Loucy (cell line): Measurements from ENCODE around the gene IFNW1.

Source experiments
- H2AFZ ChIP-seq: fragments of 200-600 bp; sonication (generic); 2 replicates; pipeline ENCODE4 v1.6.0; 2016; ENCODE audit warnings: antibody characterized with exemption, mild to moderate bottlenecking, low read length, moderate library complexity
- H3F3A ChIP-seq: fragments of 200-600 bp; 2 replicates; pipeline ENCODE4 v1.6.0; 2016; ENCODE audit warnings: antibody characterized with exemption, low read depth, mild to moderate bottlenecking
- H3K27me3 ChIP-seq: fragments of 200-600 bp; sonication (generic); 2 replicates; pipeline ENCODE4 v1.6.1; 2014; ENCODE audit warnings: low read length, mild to moderate bottlenecking; ENCODE audit not compliant: insufficient read depth, poor library complexity, severe bottlenecking
- H3K36me3 ChIP-seq: fragments of 200-600 bp; sonication (generic); 2 replicates; pipeline ENCODE4 v1.6.1; 2016; ENCODE audit warnings: low read length; ENCODE audit not compliant: insufficient read depth
- H3K4me1 ChIP-seq: fragments of 200-600 bp; sonication (generic); 2 replicates; pipeline ENCODE4 v1.5.1; 2014; ENCODE audit warnings: low read length, mild to moderate bottlenecking; ENCODE audit not compliant: insufficient read depth, poor library complexity, severe bottlenecking
- H3K4me2 ChIP-seq: fragments of 200-600 bp; sonication (generic); 2 replicates; pipeline ENCODE4 v1.6.0; 2014; ENCODE audit warnings: antibody characterized with exemption, low read length, low read depth, mild to moderate bottlenecking; ENCODE audit not compliant: poor library complexity, severe bottlenecking
- H3K4me3 ChIP-seq: fragments of 200-600 bp; sonication (generic); 2 replicates; pipeline ENCODE4 v1.5.1; 2014; ENCODE audit warnings: low read length, mild to moderate bottlenecking, mixed read lengths; ENCODE audit not compliant: poor library complexity, severe bottlenecking
- H3K79me2 ChIP-seq: fragments of 200-600 bp; sonication (generic); 2 replicates; pipeline ENCODE4 v1.6.1; 2014; ENCODE audit warnings: low read length; ENCODE audit not compliant: insufficient read depth
- H3K9ac ChIP-seq: fragments of 200-600 bp; sonication (generic); 2 replicates; pipeline ENCODE4 v1.6.0; 2014; ENCODE audit warnings: mild to moderate bottlenecking, low read depth, low read length, moderate library complexity; ENCODE audit not compliant: poor library complexity, severe bottlenecking
- H3K9me2 ChIP-seq: fragments of 200-600 bp; sonication (generic); replicated peaks from 2 replicates; pipeline ENCODE4 v1.6.1; 2016; ENCODE audit warnings: low read depth, low read length, mixed read lengths
- H3K9me3 ChIP-seq: fragments of 200-600 bp; sonication (generic); 2 replicates; pipeline ENCODE4 v1.6.1; 2014; ENCODE audit warnings: mild to moderate bottlenecking, antibody characterized with exemption, low read length, low read depth; ENCODE audit not compliant: insufficient read depth
- H4K20me1 ChIP-seq: fragments of 200-600 bp; sonication (generic); 2 replicates; pipeline ENCODE4 v1.6.0; 2014; ENCODE audit warnings: antibody characterized with exemption, low read length, mild to moderate bottlenecking; ENCODE audit not compliant: insufficient read depth, poor library complexity, severe bottlenecking
- EZH2phosphoT487 ChIP-seq: fragments of 200-600 bp; IDR thresholded peaks from 2 replicates; pipeline ENCODE4 v1.6.1; 2018; ENCODE audit warnings: antibody characterized with exemption, mild to moderate bottlenecking, moderate library complexity, borderline replicate concordance
- TF ChIP-seq, protein P1 (sequence below): fragments of 200-600 bp; sonication (generic); conservative IDR thresholded peaks from 2 replicates; pipeline ENCODE4 v1.5.1; 2014; ENCODE audit warnings: mild to moderate bottlenecking, antibody characterized with exemption, low read length

The IFNW1 gene

DNA sequence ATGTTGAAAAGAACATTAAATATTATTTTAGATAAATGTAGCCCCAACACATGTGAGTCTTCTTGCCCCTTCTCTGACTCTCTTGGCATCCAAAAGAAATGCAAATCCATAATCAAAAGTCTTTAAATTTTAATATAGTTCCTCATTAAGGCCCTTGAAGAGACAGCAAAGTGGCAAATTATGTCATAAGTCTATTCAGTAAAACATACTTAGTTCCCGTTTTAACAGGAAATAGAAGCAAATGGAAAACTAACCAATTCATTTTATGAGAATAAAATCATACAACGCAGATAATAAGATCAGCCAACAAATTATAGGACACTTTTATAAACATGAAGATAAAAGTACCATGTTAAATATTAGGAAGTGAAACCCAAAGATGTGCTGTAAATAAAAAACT, 43.8 kb downstream of the IFNW1 start:
- H3K27me3 ChIP-seq, result no peaks in the 10 kb centered on the region
- peaks cover 60% of the 10 kb centered on the region for H3K4me1 ChIP-seq
- H3K79me2 ChIP-seq, result no peaks in the 10 kb centered on the region
- no peaks in the 10 kb centered on the region for H3K36me3 ChIP-seq
- no peaks in the 10 kb centered on the region for H3K9me2 ChIP-seq
- no peaks in the 10 kb centered on the region for H3K9me3 ChIP-seq
- no peaks in the 10 kb centered on the region for H4K20me1 ChIP-seq
- H3K4me2 ChIP-seq, result no peak overlapping the region
- no peak overlapping the region for H3K9ac ChIP-seq
- TF ChIP-seq EZH2phosphoT487, result no peak
- TF ChIP-seq, protein P1, sequence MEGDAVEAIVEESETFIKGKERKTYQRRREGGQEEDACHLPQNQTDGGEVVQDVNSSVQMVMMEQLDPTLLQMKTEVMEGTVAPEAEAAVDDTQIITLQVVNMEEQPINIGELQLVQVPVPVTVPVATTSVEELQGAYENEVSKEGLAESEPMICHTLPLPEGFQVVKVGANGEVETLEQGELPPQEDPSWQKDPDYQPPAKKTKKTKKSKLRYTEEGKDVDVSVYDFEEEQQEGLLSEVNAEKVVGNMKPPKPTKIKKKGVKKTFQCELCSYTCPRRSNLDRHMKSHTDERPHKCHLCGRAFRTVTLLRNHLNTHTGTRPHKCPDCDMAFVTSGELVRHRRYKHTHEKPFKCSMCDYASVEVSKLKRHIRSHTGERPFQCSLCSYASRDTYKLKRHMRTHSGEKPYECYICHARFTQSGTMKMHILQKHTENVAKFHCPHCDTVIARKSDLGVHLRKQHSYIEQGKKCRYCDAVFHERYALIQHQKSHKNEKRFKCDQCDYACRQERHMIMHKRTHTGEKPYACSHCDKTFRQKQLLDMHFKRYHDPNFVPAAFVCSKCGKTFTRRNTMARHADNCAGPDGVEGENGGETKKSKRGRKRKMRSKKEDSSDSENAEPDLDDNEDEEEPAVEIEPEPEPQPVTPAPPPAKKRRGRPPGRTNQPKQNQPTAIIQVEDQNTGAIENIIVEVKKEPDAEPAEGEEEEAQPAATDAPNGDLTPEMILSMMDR, result no peak
- no peaks in the 10 kb centered on the region for H3F3A ChIP-seq
- H3K4me3 ChIP-seq, result no peak overlapping the region
- no peak overlapping the region for H2AFZ ChIP-seq

DNA sequence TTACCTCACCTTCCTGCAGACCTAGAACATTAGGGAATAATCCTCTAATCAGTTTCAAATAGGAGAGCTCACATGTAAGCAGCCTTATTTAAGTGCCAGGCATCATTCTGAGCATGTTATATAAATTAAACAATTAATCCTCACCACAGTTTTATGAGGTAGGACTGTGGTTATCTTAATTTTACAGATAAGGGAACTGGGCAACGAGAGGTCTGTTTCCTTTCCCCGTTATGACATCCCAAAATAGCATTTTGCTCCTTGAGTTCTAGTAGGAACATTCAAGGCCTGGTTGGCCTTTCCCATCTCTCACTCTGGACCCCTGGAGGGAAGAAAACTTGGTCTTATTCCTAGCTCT, 44.8 kb downstream of the IFNW1 start:
- H3K79me2 ChIP-seq, result no peaks in the 10 kb centered on the region
- no peaks in the 10 kb centered on the region for H3F3A ChIP-seq
- no peaks in the 10 kb centered on the region for H3K9me2 ChIP-seq
- no peaks in the 10 kb centered on the region for H3K36me3 ChIP-seq
- H4K20me1 ChIP-seq, result no peaks in the 10 kb centered on the region
- H3K9ac ChIP-seq, result peak overlapping the region; percentile 72
- TF ChIP-seq EZH2phosphoT487, result no peak
- TF ChIP-seq, protein P1, result no peak
- H3K4me1 ChIP-seq, result peaks cover 69% of the 10 kb centered on the region
- peak overlapping the region; percentile 69 for H3K4me3 ChIP-seq
- peak overlapping the region; percentile 81 for H2AFZ ChIP-seq
- peak overlapping the region; percentile 87 for H3K4me2 ChIP-seq
- H3K27me3 ChIP-seq, result no peaks in the 10 kb centered on the region
- no peaks in the 10 kb centered on the region for H3K9me3 ChIP-seq

DNA sequence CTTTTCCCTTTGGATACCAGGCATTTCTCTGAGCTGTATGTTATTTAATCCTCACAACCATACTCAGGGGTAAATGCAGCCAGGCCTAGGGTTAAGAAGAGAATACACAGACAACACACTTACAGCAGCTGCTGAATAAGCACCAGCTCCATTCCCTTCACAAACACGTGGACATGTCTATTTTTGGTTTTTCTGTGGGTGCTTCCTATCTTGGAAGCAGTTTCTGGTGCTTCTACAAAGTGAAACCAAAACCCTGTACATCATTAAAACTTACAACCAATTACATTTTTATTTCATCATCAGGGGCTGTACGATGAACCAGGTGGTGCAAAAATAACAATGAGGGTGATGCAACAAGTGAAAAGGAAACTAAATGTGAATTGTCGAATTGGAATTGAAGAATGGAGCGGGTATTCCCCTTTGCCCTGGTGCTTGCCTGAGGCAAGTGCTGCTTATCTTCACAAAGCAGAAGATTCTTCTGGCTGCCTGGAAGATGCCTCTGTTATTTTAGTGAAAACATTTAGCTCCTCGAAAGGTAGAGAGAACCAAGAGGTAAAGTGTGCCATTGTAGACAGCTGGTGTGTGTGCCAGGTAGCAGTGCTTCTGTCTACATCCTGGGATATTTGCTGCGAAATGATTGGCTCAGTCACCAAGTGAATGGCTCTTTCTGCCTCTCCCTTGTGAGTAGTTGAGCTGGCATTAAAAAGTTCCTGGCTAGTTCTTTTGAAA, 45.3 kb downstream of the IFNW1 start:
- Histone ChIP-seq H3K4me3 (peak overlapping the region; percentile 69), H3K4me2 (peak overlapping the region; percentile 87), H3K36me3 (no peaks in the 10 kb centered on the region), H3K9ac (peak overlapping the region; percentile 72), H3K27me3 (no peaks in the 10 kb centered on the region), H2AFZ (peak overlapping the region; percentile 81), H3K9me3 (no peaks in the 10 kb centered on the region), H3K9me2 (no peaks in the 10 kb centered on the region), H3F3A (no peaks in the 10 kb centered on the region), H3K79me2 (no peaks in the 10 kb centered on the region), H3K4me1 (peaks cover 74% of the 10 kb centered on the region), H4K20me1 (no peaks in the 10 kb centered on the region)
- TF ChIP-seq, protein P1, result no peak
